HG02884 (cell line): Measurements from ENCODE around the gene STIM1.
A peak's percentile ranks its signal among the peaks of the same experiment; 100 is the strongest.

Source experiments
- ATAC-seq: cut with Tn5 transposase; IDR thresholded peaks from one replicate; pipeline ENCODE4 v1.9.1; 2021; ENCODE audit warnings: mild to moderate bottlenecking, moderate library complexity; ENCODE audit not compliant: unreplicated experiment

STIM1 gene

DNA sequence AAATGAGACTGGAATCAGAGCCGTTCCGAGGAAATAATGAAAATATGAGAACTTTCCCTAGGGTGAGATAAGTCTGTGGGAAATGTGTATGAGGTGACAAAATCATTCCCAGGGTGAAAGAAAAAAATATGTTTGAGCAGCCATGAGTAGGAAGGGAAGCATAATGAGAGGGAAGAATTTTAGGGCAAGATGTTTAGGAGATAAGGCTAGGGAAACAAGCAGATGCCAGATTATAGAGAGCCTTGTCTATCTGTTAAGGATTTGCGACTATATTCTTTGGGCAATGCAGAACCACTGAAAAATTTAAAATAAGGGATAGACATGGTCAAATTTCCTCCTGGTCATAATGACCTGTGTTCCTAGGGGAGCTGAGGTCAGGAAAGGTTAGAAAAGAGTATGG is 54.4 kb downstream of the STIM1 start:
- no peak for ATAC-seq

DNA sequence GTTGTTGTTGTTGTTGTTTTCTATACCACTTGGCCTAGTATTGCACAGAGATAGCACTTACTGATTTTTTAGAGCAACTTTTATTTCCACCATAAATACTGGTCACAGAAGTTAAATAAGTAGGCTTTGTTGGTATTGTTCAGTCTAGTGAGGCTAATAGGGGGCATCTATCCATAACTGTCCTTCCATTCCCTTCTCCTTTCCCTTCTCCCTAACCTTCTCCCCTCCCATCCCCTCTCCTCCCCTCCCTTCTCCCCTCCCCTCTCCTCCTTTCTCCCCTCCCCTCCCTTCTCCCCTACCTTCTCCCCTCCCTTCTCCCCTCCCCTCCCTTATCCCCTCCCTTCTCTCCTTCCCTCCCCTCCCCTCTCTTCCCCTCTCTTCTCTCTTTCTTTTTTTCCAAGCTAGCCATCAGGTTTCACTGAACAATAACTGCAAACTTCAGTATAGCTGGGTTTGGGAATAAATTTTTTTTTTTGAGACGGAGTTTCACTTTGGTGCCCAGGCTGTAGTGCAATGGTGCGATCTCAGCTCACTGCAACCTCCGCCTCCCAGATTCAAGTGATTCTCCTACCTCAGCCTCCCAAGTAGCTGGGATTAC is 56.5 kb downstream of the STIM1 start:
- ATAC-seq = no peak

DNA sequence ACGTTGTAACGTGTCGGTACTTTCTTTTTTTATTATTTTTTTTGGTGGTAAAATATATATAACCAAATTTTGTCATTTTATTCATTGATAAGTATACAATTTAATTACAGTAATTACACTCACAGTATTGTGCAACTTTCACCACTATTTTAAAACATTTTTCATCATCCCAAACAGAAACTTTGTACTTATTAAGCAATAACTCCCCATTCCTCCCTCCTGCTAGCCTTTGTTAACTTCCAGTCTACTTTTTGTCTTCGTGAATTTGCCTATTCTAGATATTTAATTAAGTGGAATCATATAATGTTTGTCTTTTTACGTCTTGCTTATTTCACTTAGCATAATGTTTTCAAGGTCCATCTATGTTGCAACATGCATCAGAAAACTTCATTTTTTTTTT is 58.5 kb downstream of the STIM1 start:
- ATAC-seq = no peak

DNA sequence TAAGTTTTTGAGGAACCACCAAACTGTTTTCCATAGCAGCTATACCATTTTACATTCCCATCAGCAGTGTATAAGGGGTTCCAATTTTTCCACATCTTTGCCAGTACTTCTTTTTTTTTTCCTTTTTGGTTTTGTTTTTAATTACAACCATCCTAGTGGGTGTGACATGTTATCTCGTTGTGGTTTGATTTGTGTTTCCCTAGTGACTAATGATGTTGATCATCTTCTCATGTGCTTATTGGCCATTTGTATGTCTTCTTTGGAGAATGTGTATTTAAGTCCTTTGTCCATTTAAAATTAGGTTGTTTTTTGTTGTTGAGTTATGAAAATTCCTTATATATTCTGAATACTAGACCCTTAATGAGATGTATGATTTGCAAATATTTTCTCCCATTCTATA is 59.3 kb downstream of the STIM1 start:
- no peak for ATAC-seq

DNA sequence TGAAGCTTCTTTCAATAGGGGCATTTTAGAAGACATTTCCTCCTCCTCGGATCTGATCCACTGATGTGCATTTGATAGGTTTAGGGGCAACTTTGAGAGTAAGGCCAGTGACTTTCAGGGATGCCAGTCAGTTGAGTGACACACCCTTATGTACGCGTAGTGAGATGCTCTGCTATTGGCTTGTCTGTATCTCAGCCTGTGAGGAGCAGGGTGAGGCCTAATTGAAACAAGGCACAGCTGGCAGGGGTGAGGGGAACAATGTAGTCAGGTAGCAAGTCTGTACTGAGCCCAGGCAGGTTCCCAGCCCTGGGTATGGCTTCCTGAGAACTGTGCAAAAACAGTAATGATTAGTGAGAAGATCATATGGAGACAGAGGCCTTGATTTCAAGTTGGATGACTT is 61.5 kb downstream of the STIM1 start:
- ATAC-seq = no peak

DNA sequence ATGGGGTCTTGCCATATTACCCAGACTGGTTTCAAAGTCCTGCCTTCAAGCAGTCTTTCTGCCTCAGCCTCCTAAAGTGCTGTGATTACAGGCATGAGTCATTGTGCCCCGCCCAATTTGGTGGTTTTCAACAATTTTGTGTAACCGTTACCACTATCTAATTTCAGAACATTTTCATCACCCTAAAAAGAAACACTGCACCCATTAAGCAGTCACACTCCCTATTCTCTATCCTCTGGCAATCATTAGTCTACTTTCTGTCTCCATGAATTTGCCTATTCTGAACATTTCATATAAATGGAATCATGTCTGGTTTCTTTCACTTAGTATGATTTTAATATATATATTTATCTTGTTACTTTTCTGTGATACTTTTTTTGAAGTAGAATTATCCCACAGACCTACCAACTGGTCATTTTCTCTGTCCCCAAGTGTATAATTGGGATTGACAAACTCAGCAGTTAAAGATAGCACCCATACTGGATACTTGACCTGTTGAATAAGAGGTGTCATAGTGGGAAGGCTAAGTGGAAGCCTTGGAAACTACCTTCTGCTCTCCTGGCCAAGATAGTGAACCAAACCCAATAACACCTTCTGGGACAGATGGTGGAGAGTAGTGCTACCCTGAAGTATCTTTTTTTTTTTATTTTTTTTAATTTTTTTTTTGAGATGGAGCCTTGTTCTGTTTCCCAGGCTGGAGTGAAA is 64.8 kb downstream of the STIM1 start:
- peak; percentile 75 for ATAC-seq

DNA sequence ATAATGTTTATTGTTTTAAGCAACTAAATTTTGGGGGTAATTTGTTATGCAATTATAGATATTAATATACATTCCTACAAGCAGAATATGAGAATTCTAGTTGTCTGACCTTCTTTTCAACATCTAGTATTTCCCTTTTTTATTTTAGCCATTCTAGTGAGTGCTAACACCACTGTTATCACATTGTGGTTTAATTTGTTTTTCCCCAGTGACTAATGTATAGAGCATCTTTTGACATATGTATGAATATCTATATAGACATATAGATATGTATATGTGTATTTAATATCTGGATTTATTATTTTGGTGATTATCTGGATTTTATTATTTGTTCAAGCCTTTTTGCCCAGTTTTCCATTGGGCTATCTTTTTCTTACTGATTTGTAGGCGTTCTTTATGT is 66.6 kb downstream of the STIM1 start:
- ATAC-seq = no peak

DNA sequence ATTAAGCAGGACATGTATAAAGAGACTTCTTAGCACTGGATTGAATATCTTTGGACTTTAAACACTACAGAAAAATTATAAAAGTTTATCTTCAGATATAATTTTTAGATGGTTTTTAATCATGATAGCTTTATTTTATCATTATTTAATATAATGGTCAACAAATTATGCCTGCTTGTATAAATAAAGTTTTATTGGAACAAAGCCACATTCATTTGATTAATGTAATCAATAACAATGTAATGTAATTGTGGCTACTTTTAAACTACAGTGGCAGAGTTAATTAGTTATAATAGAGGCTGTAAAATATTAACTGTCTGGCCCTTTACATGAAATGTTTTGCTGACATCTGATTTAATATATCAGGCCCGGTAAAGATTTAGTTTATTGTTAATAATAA is 70.0 kb downstream of the STIM1 start:
- no peak for ATAC-seq

DNA sequence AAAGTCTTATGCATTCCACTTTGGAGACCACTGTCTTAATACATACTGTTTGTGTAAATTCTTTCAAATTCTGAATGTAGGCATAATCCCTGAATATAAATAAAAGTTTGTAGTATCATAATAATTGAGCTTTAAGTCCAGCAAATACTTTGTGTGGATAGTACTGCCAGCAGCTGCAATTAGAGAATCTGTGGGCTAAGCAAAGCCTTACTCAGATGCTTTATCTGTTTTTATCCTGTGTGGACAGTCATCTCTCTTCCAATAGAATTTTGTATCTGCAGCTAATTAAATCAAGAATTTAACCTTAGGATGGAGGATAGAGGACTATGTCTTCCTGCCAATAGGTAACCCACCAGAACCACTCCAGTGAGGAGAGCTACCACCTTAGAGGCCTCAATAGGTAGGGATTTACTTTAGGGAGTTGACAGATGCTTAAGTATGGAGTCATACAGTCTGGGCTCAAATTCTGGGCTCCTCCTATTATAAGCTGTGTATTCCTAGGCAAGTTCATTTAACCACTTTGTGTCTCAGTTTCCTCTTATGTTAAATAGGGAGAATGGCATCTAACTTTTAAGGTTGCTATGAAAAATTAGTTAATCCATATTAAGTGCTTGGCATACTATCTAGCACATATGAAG is 71.1 kb downstream of the STIM1 start:
- ATAC-seq = no peak

DNA sequence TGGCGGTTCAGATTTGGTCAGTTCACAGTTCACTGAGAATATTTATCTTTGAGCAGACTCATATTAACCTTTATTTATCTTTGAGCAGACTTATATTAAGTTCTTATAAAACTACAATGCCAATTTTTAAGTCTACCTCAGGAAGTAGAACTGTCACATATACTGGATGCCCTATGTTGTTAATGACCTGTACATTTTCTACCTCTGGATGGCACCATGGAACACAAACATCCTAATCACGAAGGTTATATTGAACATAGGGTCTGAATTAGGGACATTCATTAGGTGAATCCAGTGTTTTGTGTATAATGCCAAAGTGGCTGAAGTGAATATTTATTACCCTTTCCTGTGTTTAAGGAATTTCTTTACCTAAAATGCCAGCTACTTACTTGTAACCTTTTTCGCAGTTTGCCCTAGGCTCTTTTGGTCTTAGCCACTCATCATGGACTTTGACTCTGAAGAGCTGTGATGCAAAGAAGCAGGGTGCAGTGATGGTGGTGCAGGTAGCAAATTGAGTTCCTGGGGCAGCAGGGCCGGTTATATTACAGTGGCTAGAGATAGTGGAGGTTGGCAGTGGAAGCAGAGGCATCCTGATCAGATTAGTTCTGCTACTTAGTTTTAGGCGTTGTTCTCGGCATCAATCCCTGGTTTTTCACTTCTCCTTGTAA is 71.8 kb downstream of the STIM1 start:
- ATAC-seq = no peak

DNA sequence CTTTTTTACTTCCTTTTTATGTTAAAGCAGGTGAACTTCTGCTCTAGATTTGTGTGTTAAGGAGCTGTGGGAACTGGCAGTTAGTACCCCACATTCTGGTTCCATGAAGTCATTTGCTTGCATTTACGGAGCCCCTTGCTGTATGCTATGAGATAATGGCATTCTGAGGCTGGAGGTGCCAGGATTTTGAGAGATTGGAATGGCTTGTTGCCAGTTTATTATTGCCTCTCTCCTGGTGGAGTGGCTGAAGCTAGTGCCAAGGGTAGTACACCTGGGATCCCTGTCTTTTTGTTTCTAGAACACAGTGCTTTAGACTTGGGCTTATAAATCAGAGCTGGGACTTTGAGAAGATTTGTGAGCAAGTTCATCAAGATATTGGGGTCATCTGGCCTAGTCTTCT is 73.8 kb downstream of the STIM1 start:
- no peak for ATAC-seq

DNA sequence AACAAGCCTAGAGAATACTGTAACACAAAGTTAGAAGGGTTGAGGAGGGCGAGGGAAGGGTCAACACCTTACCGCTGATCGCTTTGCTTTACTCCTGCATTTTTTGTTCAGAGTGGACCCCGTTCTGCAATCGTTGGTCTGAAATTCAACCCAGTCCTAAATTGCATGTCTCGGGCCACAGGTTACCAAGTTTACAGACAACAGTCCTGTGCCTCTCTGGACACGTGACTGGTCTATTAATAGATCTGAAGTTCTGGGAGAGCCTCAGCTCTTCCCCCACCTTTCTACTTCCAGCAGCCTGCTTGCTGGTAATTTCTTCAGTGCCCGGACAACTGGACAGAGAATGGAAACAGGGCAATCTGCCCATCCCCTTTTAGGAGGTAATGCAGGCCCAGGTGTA is 74.2 kb downstream of the STIM1 start:
- ATAC-seq = no peak

DNA sequence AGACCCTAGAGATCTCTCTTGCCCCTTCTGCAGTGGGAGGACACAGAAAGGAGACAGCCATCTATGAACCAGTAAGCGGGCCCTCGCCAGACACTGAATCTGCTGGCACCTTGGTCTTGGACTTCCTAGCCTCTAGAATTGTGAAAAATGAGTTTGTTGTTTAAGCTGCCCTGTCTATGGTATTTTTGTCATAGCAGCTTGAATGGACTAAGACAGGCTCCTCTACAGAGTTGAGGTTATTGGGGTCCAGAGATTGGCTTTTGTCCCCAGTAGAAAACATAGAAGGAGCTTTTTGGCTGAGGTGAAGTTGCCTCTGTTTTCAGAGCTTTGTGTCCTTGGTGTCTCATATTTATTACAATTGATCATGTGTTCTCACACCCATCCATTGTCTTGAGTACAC is 77.2 kb downstream of the STIM1 start:
- no peak for ATAC-seq

DNA sequence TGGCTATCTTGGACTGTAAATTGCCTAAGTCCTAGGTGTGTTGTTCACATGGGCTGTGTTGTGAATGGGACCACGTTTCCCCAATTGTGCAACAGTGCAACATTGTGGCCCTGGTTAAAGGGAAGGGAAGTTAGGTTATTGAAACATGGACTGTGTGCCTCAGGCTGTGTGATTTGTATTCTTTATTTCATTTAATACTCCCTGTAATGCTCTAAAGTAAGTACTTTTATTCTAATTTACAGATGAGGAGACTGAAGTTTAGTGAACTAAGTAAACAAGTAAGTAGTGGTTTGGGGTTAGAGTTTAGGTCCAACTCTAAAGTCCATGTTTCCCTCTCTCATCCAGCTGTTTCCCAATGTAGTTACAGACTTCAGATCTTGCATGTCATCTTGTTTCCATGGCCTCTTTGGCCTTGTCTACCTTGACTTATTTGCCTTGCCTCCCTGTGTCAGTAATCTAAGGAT is 77.7 kb downstream of the STIM1 start:
- no peak for ATAC-seq

DNA sequence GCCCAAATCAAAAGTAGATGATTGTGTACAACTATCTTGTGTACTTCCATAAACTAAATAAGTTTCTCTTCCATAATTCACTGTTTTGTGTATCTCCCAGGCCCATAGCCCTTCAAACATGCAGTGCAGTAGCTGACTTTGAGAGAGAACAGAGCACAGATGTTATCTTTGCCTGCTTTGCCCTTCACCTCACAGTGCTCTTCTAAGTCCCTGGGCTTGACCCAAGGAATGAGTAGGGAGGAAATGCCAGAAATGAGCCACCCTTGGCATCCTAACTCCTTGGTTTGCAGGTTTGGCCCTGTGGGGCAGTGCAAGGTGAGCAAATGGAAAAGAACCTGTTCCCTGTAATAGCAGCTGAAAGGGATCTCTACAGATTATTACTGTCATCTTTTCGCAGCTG is 79.2 kb downstream of the STIM1 start:
- no peak for ATAC-seq

DNA sequence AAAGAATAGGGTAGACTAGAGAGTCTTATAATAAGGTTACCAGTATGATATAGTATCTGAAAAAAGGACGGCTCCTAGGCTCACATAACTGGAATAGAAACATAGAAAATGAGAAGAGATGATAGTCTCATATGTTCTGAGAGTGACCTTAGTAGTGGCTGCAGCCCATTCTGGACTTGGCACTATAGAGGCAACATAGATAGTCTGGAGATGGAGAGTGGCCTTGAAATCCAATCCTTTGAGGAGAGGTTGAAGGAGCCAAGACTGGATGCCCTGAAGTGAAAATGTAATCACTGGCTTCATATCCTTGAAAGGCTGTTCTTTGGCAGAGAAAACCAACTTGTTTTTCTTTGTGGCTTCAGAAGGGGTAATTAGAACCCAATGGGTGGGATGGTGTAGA is 81.1 kb downstream of the STIM1 start:
- no peak for ATAC-seq

DNA sequence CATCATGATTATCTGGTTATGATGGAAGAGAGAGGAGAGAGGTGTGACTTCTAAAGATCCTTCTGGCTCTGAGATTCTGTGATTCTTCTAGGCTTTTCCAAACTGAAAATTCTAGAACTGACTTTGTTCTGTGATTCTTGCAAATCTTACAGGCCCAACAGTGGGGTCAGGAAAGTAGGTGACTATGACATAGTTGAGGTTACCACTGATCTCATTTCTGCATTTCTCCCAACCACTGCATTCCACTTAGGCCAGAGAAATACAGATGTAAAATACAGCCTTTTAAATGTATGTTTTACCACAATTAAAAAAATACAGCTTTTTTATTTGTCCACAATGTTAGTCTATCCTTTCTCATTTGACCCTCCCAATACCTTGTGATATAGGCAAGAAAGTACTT is 83.7 kb downstream of the STIM1 start:
- no peak for ATAC-seq

DNA sequence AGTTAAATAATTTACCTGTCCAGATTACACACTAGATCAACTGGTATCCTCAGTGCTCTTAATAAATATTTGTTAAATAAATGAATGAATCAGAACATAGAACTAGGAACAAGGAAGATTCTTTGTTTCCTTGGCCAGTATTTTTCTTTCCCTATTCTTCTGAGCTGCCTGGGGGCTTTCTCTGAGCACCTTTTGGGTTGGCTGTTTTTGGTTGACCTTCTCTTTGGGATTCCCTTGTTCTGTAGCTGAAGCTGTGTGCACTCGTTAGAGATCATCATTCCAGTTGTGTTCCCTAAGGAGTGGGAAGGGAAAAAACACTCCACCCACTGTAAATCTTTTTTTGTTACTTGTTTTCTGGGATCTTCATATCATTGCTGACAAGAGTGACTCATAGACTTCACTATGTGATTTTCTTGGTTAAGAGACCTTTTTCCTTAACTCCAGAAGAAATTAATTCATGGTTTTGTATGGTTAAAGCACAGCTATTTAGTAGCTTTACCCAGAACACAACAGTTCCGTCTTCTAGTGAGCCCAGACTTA is 84.3 kb downstream of the STIM1 start:
- no peak for ATAC-seq

DNA sequence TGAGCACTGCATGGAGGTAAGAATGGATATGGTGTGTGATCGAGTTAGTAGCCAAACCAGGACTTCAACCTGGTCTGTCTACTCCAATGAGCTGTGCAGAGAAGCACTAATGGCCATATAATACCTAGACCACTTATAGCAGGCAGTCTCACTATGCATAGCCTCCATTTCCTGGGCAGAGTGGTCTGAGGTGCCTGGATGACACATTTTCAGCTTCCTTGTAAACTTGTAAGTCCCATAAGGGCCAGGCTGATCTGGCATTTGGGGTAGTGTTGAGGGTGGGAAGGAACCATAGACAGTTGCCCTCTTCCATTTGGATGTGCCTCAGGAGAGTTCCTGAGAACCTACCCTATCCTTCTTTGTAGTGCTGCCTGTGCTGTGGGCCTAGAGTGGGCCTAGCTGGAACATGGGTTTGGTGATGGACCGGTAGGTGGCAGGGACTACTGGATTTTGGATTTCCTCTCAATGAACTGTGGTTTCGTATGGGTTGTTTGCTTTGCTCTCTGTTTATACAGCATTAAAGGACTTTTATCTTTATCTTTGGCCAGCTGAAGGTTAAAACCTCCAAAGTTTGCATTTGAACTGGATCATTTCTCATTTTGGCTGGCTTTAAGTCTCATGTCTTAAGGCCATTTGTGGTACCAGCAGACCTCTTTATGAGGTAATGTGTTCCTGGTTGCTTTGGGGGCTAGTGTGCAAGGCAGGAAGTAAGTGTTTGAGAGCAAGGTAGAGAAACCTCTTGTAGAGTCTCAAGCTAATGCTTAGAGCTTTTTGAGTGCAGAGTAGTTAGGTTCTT is 86.9 kb downstream of the STIM1 start:
- ATAC-seq = peak; percentile 42

DNA sequence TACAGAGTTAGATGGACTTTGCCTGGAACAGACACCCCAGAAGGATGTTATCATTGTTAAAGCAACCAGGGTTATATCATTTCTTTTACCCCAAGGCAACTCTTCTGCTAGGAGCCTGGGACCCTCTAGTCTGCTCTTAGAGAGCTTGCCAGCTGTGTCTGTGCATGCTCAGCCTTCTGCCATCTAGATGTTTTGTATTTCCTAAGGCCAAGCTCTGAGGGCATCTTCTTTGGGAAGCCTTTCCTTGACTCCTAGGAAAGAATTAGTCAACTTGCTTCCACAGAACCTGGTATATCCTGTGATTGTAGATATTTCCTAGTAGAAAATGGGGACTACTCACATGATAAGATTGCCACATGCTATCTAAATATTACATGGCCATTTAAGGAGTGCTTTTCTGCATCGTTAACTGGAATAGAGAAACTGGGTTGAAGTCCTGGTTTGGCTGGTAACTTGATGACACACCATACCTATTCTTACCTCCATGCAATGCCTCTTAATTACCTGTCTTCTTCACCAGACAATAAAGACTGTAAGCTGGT is 87.6 kb downstream of the STIM1 start:
- no peak for ATAC-seq

DNA sequence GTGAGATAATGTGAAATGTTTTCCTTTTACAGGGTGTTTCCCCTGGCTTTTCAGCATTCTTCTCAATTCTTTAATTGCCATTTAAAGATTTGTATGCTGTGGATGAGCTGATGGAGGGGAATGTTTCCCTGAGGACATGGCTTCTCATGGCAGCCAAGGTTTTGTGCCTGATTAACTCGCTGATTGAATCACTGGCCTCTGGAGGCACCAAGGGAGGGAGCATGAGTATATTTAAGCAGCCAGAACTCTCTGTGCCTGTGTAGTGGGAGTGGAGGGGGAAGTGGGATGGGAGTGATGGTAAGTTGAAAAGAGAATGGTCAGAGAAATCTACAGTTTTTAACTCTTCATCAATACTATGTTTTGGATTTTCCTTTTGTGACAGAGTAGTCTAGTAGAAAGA is 88.7 kb downstream of the STIM1 start:
- ATAC-seq = no peak
